Pancreas (tissue), 10 donors: ENCODE measurements around the gene SDK1. TPM values are rescaled to one million over a fixed set of nuclear protein-coding genes. Genes with fewer than 3 reads are reported as not detected.
A peak's percentile ranks its signal among the peaks of the same experiment; 100 is the strongest.

Source experiments
- ATAC-seq, 4 donors: fragments of 200-7000 bp; cut with Tn5 transposase; one replicate each; pipeline versions ENCODE4 v1.8.0 to v1.9.1; 2020; ENCODE audit warnings: mild to moderate bottlenecking in 4 of 4, moderate library complexity in 4 of 4
- DNase-seq, 6 donors: peaks; one replicate each; pipeline ENCODE4 v3.0.0-alpha.2; 2020
- FAIRE-seq: peaks from 2 replicates; lab custom pipeline; 2012; peaks lifted over from hg19 to GRCh38; lab: Jason Lieb, UNC
- H3K27ac ChIP-seq, 4 donors: fragments of 200-600 bp; sonication (generic); 1 replicate in 3 of 4; 2 replicates in 1 of 4; pipeline versions ENCODE4 v1.5.0 to v1.8.0; 2020
- H3K27me3 ChIP-seq, 4 donors: fragments of 200-600 bp; one replicate each; pipeline ENCODE4 v1.8.0; 2021
- H3K36me3 ChIP-seq, 3 donors: fragments of 200-600 bp; sonication (generic) in 1 of 3; one replicate each; pipeline versions ENCODE4 v1.5.0 to v1.8.0; 2020 to 2021
- H3K4me1 ChIP-seq, 3 donors: fragments of 200-600 bp; one replicate each; pipeline ENCODE4 v1.8.0; 2021
- H3K4me3 ChIP-seq, 4 donors: fragments of 200-600 bp; sonication (generic) in 2 of 4; one replicate each; pipeline versions ENCODE4 v1.5.0 to v1.8.0; 2020 to 2021
- H3K9me3 ChIP-seq, 4 donors: fragments of 200-600 bp; one replicate each; pipeline ENCODE4 v1.8.0; 2021
- CTCF ChIP-seq, 4 donors: fragments of 200-600 bp; sonication (generic) in 3 of 4; IDR thresholded peaks; one replicate each; pipeline versions ENCODE4 v1.5.0 to v1.8.0; 2021; ENCODE audit warnings: antibody characterized with exemption in 4 of 4
- WGBS, 2 donors: extraction: QIAGEN DNeasy Blood & Tissue Kit; methylation state at CpG; one replicate each; pipeline ENCODE4 v1.1.7; 2013; 5-methylcytosine and 5-hydroxymethylcytosine counted together
- intact Hi-C, 3 donors: fragments of 100-400 bp; cut with DNase I; formaldehyde crosslinking; loops; one replicate each; pipeline versions ENCODE4 v1.11.1 to v1.14.2; 2022
- polyA plus RNA-seq, 2 donors: library from polyadenylated mRNA; stranded (reverse); fragments of 200-250 nt; gene quantifications; one replicate each; pipeline ENCODE4 v1.2.3, GENCODE V29; 2013
- total RNA-seq, 6 donors: library from RNA; stranded (reverse); fragmentation: NEBNext Ultra II Directional in 4 of 6; extraction: Animal tissue kit (Norgen Biotek cat#: 25700) in 4 of 6; gene quantifications; one replicate each; pipeline versions ENCODE4 v1.2.1 to v1.2.4, GENCODE V29; 2021 to 2023
- donor health status: healthy with polysubstance abuse.
- donor health status: DM: no; HTN: no; CAD: no; lungs with moderate emphysema.
- donor health status: DM: no; HTN: no; CAD: no.
- donor health status: control.
- donor health status: control.
- donor health status: Bipolar disorder and iron deficiency.
- donor health status: DM: yes; HTN: yes; CAD: no.
- donor health status: DM: no; HTN: no; CAD: no.
- donor health status: DM: no; HTN: no; CAD: no.
- donor health status: DM: yes; HTN: yes; CAD: no.

Gene SDK1
- total and polyA plus RNA-seq, 8 donors = 10.8 to 30.8 (median 19.8) TPM

GRCh38 chr7:4221043-4221442 is 920.0 kb downstream of the SDK1 start:
- ATAC-seq = no peak
- FAIRE-seq = no peak
- 93 to 95% methylated on average over 21 of the region's 21 CpGs for WGBS, 2 donors
- peak in 1 of 6 donors; percentile 49 for DNase-seq
- Histone ChIP-seq H3K4me1 (no peaks in the 10 kb centered on the region), H3K9me3 (no peaks in the 10 kb centered on the region), H3K27ac (no peak overlapping the region), H3K36me3 (no peaks in the 10 kb centered on the region), H3K4me3 (no peak overlapping the region), H3K27me3 (no peaks in the 10 kb centered on the region)
- intact Hi-C loops = no loop called here
- no peak for TF ChIP-seq CTCF (IDR thresholded peaks at IDR 0.05)

GRCh38 chr7:4222676-4223075 is 921.6 kb downstream of the SDK1 start:
- Histone ChIP-seq H3K36me3 (no peaks in the 10 kb centered on the region), H3K27me3 (no peaks in the 10 kb centered on the region), H3K9me3 (no peaks in the 10 kb centered on the region), H3K4me3 (no peak overlapping the region), H3K27ac (no peak overlapping the region), H3K4me1 (no peaks in the 10 kb centered on the region)
- DNase-seq (no peak), FAIRE-seq (no peak), ATAC-seq (no peak)
- intact Hi-C loops = no loop called here
- no peak for TF ChIP-seq CTCF (IDR thresholded peaks at IDR 0.05)
- 91 to 95% methylated on average over 5 of the region's 5 CpGs for WGBS, 2 donors

DNA sequence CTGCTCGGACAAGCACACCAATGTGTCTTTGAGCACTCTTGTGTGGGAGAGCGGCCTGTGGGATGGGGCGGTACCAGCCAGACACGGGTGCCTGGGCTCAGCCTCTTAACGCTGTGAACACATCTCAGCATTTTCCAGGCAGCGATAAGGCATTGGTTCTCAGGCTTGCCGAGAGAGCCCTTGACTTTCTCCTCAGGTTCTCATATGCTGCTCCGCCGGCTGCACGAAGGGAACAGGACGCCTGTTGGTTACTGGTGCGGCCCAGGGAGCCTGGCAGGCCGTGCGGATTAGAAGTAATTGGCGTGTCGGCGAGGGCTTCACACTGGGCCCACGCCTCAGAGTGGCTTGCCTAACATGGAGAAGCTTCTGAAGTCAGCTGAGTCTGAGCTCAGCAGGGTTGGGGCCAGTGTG is 924.3 kb downstream of the SDK1 start:
- H3K9me3 ChIP-seq = no peaks in the 10 kb centered on the region
- no peaks in the 10 kb centered on the region for H3K27me3 ChIP-seq
- H3K4me1 ChIP-seq = no peaks in the 10 kb centered on the region
- no peak for TF ChIP-seq CTCF (IDR thresholded peaks at IDR 0.05)
- FAIRE-seq (no peak), DNase-seq (peak in 1 of 6 donors; percentile 34), ATAC-seq (no peak)
- no peaks in the 10 kb centered on the region for H3K36me3 ChIP-seq
- H3K27ac ChIP-seq = no peak overlapping the region
- intact Hi-C loops = no loop called here
- WGBS, 2 donors = 97% methylated on average over 18 of the region's 18 CpGs
- H3K4me3 ChIP-seq = no peak overlapping the region

DNA sequence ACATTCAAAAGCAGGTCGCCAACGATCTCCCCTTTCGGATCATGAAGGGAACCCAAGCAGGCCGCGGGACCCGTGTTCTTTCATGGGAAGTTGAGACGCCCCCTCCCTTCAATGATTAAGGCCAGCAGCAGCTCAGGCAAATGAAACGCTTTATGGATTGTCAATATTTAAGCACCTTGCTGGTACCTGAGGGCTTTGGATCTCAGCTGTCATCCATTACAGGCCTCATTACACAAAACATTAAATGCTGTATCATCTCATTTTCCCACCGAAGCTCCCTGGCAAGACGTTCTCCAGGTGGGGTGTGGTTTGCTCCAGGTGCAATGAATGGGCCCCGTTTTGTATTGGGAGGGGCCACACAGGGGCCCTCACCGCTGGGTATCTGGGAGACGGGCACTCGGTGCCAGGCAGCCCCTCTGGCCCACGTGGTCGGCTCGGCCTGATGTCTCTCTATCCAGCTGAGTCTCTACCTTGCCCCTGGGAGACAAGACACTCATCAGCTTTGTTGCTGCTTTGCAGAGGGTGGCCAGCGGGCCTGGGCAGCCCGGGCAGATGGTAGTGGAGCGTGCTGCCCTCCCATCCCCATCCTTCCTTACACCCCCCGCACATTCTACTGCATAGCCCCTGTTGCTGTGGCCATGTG is 925.0 kb downstream of the SDK1 start:
- Histone ChIP-seq H3K36me3 (no peaks in the 10 kb centered on the region), H3K27me3 (no peaks in the 10 kb centered on the region), H3K9me3 (no peaks in the 10 kb centered on the region), H3K4me3 (no peak overlapping the region), H3K4me1 (no peaks in the 10 kb centered on the region), H3K27ac (no peak overlapping the region)
- DNase-seq (no peak), ATAC-seq (peak in 2 of 4 donors; percentile 40 to 55), FAIRE-seq (no peak)
- intact Hi-C loops = no loop called here
- no peak for TF ChIP-seq CTCF (IDR thresholded peaks at IDR 0.05)
- WGBS, 2 donors = 88 to 90% methylated on average over 21 of the region's 21 CpGs

DNA sequence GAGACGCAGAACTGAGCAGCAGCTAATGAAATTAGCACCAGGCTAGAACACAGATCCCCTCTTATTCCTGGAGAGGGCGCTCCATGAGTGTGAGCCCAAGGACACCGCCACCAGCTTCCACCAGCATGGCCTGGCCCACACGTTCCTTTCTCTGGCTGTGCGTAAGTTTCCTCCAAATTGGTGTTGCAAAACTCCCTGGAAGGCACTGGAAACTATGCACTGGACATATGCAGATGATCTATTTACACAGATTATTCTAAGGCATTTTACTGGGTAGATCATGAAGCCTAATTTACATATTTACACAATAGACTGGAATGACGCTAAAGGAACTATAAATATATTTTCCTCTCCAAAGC is 925.5 kb downstream of the SDK1 start:
- Histone ChIP-seq H3K4me3 (no peak overlapping the region), H3K4me1 (no peaks in the 10 kb centered on the region), H3K27me3 (no peaks in the 10 kb centered on the region), H3K27ac (no peak overlapping the region), H3K9me3 (no peaks in the 10 kb centered on the region), H3K36me3 (no peaks in the 10 kb centered on the region)
- DNase-seq (no peak), FAIRE-seq (no peak), ATAC-seq (no peak)
- 80 to 87% methylated on average over 6 of the region's 6 CpGs for WGBS, 2 donors
- TF ChIP-seq CTCF (IDR thresholded peaks at IDR 0.05) = no peak
- intact Hi-C loops = no loop called here
